NB4 (cell line): ENCODE data around the gene SPSB1.

ENCODE experiments used
- DNase-seq: peaks from one replicate; pipeline ENCODE4 v3.0.0; 2010; ENCODE audit warnings: low read depth
- H3K4me3 ChIP-seq: one replicate; pipeline ENCODE4 v1.5.1; 2011; ENCODE audit warnings: mild to moderate bottlenecking, low read depth, low read length, moderate library complexity
- MYC ChIP-seq: IDR thresholded peaks from 2 replicates; pipeline ENCODE4 v1.6.1; 2011; ENCODE audit warnings: low read depth, low read length
- POLR2A ChIP-seq: IDR thresholded peaks from 2 replicates; pipeline ENCODE4 v1.6.1; 2011; ENCODE audit warnings: mild to moderate bottlenecking; ENCODE audit not compliant: insufficient read length; ENCODE audit errors: extremely low read depth
- TF ChIP-seq, protein P1 (sequence below): IDR thresholded peaks from 2 replicates; pipeline ENCODE4 v1.6.1; 2011; ENCODE audit warnings: low read depth, low read length
- TF ChIP-seq, protein P2 (sequence below): IDR thresholded peaks from one replicate; pipeline ENCODE4 v1.5.1; 2012; ENCODE audit warnings: low read depth, low read length

The SPSB1 gene

DNA sequence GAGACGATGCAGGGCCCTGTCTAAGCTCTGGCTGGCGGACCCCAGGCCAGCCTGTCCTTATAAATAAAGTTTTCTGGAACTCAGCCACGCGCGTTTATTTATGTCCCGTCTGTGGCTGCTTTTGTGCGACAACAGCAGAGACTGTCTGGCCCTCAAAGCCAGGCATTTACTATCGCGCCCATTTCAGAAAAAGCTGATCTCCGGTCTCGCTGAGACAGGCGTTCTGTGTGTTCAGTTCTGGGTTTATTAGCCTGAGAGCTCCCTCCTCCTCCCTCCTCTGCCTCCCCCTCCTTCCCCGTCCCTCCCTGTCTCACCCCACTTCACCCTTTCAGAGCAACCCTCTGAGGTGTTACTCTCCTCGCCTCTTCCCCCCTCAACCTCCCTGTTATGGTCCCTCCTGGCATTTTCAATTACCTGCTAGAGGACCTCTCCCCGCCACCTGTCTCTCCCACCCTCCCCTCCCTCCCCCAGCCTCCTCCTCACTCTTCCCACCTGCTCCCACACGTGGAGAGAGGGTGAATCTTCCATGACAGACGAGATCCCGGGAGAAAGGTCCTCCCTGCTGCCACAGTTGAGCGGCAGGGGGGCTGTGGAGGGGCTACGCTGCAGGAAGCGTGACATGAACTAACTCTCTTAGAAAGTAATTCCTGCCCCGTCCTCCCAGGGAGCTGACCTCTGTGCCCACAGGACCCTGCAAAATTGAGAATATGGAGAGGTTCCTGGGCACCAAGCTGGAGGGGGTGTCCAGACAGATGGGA is 59.9 kb downstream of the SPSB1 start:
- TF ChIP-seq, protein P1, sequence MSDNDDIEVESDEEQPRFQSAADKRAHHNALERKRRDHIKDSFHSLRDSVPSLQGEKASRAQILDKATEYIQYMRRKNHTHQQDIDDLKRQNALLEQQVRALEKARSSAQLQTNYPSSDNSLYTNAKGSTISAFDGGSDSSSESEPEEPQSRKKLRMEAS: no peak
- TF ChIP-seq, protein P2, sequence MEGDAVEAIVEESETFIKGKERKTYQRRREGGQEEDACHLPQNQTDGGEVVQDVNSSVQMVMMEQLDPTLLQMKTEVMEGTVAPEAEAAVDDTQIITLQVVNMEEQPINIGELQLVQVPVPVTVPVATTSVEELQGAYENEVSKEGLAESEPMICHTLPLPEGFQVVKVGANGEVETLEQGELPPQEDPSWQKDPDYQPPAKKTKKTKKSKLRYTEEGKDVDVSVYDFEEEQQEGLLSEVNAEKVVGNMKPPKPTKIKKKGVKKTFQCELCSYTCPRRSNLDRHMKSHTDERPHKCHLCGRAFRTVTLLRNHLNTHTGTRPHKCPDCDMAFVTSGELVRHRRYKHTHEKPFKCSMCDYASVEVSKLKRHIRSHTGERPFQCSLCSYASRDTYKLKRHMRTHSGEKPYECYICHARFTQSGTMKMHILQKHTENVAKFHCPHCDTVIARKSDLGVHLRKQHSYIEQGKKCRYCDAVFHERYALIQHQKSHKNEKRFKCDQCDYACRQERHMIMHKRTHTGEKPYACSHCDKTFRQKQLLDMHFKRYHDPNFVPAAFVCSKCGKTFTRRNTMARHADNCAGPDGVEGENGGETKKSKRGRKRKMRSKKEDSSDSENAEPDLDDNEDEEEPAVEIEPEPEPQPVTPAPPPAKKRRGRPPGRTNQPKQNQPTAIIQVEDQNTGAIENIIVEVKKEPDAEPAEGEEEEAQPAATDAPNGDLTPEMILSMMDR: no peak
- TF ChIP-seq MYC (no peak), POLR2A (no peak)
- H3K4me3 ChIP-seq: no peak overlapping the region
- no peak for DNase-seq

DNA sequence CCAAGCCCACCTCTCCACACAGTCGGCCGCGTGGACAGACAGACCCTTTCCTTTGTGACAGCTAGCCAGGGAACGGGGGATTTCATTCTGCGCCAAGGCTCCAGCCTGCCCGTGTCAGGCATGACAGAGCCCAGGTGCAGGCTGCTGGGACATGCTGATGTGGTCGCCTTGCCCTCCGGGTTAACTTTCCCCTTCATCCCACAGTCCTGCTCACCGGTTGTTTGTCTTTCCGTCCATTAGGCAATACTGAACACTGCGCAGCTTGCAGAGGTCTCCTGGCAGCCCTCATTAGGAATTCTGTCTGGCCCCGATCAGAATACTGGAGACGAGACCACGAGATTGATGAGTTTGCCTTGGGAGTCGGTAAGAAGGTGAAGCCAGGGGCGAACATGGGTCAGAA is 62.8 kb downstream of the SPSB1 start:
- TF ChIP-seq, protein P1: no peak
- TF ChIP-seq, protein P2: no peak
- TF ChIP-seq POLR2A: no peak
- no peak for TF ChIP-seq MYC
- H3K4me3 ChIP-seq: no peak overlapping the region
- DNase-seq: no peak

- H3K4me3 ChIP-seq: no peak overlapping the region
- no peak for DNase-seq
Measured at GRCh38 chr1:9356021-9356420, 63.3 kb downstream of the SPSB1 start.

DNA sequence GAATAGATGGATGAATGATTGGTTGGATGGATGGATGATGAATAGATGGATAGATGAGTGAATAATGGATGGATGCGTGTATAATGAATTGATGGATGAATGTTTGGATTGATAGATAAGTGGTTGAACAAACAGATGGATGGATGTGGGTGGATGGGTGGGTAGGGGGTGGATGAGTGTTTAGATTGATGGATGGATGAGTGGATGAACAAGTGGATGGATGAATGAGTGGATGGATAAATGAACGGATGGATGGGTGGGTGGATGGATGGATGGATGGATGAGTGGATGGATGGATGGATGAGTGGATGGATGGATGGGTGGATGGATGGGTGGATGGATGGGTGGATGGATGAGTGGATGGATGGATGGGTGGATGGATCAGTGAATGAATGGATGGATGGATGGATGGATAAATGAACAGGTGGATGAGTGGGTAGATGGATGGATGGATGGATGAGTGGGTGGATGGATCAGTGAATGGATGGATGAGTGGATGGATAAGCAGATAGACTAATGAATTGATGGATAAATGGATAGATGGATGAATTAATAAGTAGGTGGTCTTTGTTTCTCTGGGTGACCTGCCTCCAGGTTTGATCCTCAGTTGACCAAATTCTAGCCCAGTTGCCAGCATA is 64.3 kb downstream of the SPSB1 start:
- no peak for DNase-seq
- H3K4me3 ChIP-seq: no peak overlapping the region
- TF ChIP-seq POLR2A (no peak), MYC (no peak)
- TF ChIP-seq, protein P2: no peak
- TF ChIP-seq, protein P1: no peak

More at GRCh38 chr1:9356021-9356420, 63.3 kb downstream of the SPSB1 start:
- TF ChIP-seq, protein P2: no peak
- TF ChIP-seq, protein P1: no peak
- no peak for TF ChIP-seq MYC

GRCh38 chr1:9357958-9358357 is 65.3 kb downstream of the SPSB1 start:
- DNase-seq: no peak
- H3K4me3 ChIP-seq: no peak overlapping the region
- TF ChIP-seq, protein P1: no peak
- TF ChIP-seq MYC: no peak
- TF ChIP-seq, protein P2: no peak
- no peak for TF ChIP-seq POLR2A
